ENCODE results near the gene MAG.

Gene MAG

DNA sequence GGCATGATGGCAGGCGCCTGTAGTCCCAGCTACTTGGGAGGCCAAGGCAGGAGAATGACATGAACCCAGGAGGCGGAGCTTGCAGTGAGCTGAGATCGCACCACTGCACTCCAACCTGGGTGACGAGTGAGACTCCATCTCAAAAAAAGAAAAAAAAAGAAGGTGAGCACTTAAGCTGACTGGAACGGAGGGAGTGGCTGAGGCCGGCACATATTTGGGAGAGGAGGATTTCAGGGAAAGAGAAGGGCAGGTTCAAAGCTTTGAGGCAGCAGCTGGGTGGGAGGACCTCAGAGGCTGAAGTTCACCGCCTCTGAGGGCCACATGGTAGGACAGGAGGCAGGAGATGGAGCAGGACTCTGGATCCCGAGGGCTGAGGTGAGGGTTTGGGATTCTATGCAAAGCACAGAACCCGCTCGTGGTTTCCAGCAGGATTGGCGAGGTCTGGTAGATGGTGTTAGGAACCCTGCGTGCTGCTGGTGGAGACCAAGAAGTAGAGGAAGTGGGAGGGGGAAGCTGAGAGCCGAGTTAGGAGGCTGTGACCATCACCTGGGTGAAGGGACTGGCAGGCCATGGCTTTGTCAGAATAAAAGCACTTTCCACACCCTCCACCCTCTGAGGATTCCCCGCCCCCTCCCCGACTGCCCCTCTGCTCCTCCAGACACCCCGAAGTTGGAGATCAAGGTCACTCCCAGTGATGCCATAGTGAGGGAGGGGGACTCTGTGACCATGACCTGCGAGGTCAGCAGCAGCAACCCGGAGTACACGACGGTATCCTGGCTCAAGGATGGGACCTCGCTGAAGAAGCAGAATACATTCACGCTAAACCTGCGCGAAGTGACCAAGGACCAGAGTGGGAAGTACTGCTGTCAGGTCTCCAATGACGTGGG lies 45.4 kb downstream of the MAG start:
- H3K36me3 ChIP-seq (ENCODE audit: control insufficient read depth, insufficient read depth, low read length), result no peaks in the 10 kb centered on the region
- no peaks in the 10 kb centered on the region for H3K9me3 ChIP-seq (ENCODE audit: control insufficient read depth, low read length)
- H3K9ac ChIP-seq (ENCODE audit: low read length), result no peak overlapping the region
- no peak overlapping the region for H3K4me3 ChIP-seq (ENCODE audit: low read length)
- H3K27me3 ChIP-seq (ENCODE audit: control insufficient read depth, insufficient read depth, low read length), result no peaks in the 10 kb centered on the region
- no peaks in the 10 kb centered on the region for H3K4me1 ChIP-seq (ENCODE audit: control insufficient read depth, insufficient read depth, low read length)

DNA sequence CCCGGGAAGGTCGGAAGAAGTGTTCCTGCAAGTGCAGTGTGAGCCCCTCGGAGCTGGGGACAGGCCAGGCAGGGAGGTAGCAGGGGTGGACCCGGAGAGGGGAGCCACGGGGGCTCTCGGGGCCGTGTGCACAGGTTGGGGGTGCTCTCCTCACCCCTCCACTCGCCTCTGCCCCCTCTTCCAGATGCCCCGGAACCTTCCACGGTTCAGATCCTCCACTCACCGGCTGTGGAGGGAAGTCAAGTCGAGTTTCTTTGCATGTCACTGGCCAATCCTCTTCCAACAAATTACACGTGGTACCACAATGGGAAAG lies 46.0 kb downstream of the MAG start:
- Histone ChIP-seq H3K27me3 (ENCODE audit: control insufficient read depth, insufficient read depth, low read length) (no peaks in the 10 kb centered on the region), H3K4me3 (ENCODE audit: low read length) (no peak overlapping the region), H3K9ac (ENCODE audit: low read length) (no peak overlapping the region), H3K9me3 (ENCODE audit: control insufficient read depth, low read length) (no peaks in the 10 kb centered on the region), H3K36me3 (ENCODE audit: control insufficient read depth, insufficient read depth, low read length) (no peaks in the 10 kb centered on the region), H3K4me1 (ENCODE audit: control insufficient read depth, insufficient read depth, low read length) (no peaks in the 10 kb centered on the region)

DNA sequence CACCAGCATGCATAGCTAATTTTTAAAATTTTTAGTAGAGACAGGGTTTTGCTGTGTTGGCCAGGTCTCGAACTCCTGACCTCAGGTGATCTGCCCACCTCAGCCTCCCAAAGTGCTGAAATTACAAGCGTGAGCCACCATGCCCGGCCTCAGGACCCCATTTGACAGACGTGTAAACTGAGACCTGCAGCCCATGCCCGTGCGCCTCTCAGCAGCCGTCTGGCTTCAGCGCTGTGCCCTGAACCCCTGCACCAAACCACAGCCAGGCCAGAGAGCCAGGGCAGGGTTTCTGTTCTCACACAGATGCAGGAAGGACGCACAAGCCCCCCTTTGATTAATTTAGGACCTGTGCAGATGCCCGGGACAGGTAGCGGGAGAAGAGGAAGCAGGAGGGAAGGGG lies 48.5 kb downstream of the MAG start:
- Histone ChIP-seq H3K36me3 (ENCODE audit: control insufficient read depth, insufficient read depth, low read length) (no peaks in the 10 kb centered on the region), H3K4me3 (ENCODE audit: low read length) (no peak overlapping the region)

DNA sequence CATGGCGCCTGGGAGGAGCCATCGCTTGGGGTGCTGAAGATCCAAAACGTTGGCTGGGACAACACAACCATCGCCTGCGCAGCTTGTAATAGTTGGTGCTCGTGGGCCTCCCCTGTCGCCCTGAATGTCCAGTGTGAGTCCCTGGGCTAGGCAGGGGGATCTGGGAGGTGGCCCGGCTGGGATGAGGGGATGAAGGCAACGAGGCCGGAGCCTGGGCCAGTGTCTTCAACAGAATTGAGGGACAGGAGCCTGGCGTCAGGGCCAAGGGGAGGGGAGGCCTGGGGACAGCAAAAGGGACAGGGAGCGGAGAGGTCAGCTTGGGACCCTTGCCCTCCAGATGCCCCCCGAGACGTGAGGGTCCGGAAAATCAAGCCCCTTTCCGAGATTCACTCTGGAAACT lies 49.0 kb downstream of the MAG start:
- H3K9me3 ChIP-seq (ENCODE audit: control insufficient read depth, low read length), result no peaks in the 10 kb centered on the region
- H3K36me3 ChIP-seq (ENCODE audit: control insufficient read depth, insufficient read depth, low read length), result no peaks in the 10 kb centered on the region
- peaks cover 9% of the 10 kb centered on the region for H3K27me3 ChIP-seq (ENCODE audit: control insufficient read depth, insufficient read depth, low read length)
- H3K9ac ChIP-seq (ENCODE audit: low read length), result no peak overlapping the region
- H3K4me3 ChIP-seq (ENCODE audit: low read length), result no peak overlapping the region
- no peaks in the 10 kb centered on the region for H3K4me1 ChIP-seq (ENCODE audit: control insufficient read depth, insufficient read depth, low read length)

More for the DNA sequence above, 48.5 kb downstream of the MAG start:
- Histone ChIP-seq H3K9ac (ENCODE audit: low read length) (no peak overlapping the region), H3K9me3 (ENCODE audit: control insufficient read depth, low read length) (no peaks in the 10 kb centered on the region), H3K27me3 (ENCODE audit: control insufficient read depth, insufficient read depth, low read length) (peaks cover 6% of the 10 kb centered on the region), H3K4me1 (ENCODE audit: control insufficient read depth, insufficient read depth, low read length) (no peaks in the 10 kb centered on the region)

DNA sequence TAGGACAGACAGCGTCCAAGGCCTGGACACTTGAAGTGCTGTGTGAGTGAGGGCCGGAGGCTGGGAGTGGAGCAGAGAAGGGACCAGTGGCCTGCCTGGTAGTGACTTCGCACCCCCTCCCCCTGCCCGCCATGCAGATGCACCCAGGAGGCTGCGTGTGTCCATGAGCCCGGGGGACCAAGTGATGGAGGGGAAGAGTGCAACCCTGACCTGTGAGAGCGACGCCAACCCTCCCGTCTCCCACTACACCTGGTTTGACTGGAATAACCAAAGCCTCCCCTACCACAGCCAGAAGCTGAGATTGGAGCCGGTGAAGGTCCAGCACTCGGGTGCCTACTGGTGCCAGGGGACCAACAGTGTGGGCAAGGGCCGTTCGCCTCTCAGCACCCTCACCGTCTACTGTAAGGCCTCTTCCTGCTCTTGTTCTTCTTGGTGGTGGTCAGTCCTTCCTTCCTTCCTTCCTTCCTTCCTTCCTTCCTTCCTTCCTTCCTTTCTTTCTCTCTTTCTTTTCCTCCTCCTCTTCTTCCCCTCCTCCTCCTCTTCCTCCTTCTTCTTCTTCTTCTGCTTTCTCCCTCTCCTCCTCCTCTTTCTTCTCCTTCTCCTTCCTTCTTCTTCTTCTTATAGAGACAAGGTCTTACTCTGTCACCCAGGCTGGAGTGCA lies 49.7 kb downstream of the MAG start:
- no peaks in the 10 kb centered on the region for H3K4me1 ChIP-seq (ENCODE audit: control insufficient read depth, insufficient read depth, low read length)
- H3K4me3 ChIP-seq (ENCODE audit: low read length), result no peak overlapping the region
- H3K27me3 ChIP-seq (ENCODE audit: control insufficient read depth, insufficient read depth, low read length), result peaks cover 10% of the 10 kb centered on the region
- no peaks in the 10 kb centered on the region for H3K9me3 ChIP-seq (ENCODE audit: control insufficient read depth, low read length)
- H3K9ac ChIP-seq (ENCODE audit: low read length), result no peak overlapping the region
- H3K36me3 ChIP-seq (ENCODE audit: control insufficient read depth, insufficient read depth, low read length), result no peaks in the 10 kb centered on the region

DNA sequence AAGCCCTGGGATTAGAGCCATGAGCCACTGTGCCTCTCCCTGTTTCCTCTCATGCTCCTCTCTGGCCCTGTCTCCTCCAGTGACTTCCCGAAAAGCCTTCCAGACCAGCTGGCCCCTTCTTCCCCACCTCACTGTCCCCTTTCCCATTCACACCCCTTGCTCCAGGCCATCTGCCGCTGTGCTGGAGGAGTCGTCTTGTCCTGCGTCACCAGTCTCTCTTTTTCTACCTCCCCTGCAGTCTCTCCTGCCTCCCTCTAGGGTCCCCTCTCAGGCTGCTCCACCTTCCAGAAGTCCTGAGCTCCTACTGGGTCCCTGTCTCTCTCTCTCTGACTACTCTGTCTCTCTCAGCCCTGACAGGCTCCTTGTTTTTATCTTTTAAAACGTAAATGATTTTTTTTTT lies 50.5 kb downstream of the MAG start:
- Histone ChIP-seq H3K4me3 (ENCODE audit: low read length) (no peak overlapping the region), H3K27me3 (ENCODE audit: control insufficient read depth, insufficient read depth, low read length) (peaks cover 10% of the 10 kb centered on the region), H3K9me3 (ENCODE audit: control insufficient read depth, low read length) (no peaks in the 10 kb centered on the region), H3K36me3 (ENCODE audit: control insufficient read depth, insufficient read depth, low read length) (no peaks in the 10 kb centered on the region), H3K4me1 (ENCODE audit: control insufficient read depth, insufficient read depth, low read length) (no peaks in the 10 kb centered on the region), H3K9ac (ENCODE audit: low read length) (no peak overlapping the region)

DNA sequence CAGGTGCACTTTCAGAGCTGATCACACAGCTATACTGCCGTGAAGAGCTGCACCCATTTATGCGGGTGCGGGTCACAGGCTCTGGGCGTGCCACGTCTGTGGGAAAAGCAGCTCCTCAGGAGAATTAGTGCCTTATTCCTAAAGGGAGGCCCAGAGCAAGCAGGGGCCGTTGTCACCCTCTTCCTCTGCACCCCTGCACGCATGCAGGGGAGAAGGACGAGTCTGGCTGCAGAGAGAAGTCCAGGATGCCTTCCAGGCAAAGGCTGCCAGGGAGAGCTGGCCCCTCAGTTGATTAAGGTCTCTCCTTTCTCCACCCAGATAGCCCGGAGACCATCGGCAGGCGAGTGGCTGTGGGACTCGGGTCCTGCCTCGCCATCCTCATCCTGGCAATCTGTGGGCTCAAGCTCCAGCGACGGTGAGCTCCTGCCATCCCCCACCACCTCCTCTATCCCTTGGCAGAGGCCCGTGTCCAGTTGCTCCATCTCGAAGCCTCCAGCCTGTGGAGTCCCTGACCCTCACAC lies 52.6 kb downstream of the MAG start:
- H3K4me3 ChIP-seq (ENCODE audit: low read length), result no peak overlapping the region
- no peaks in the 10 kb centered on the region for H3K36me3 ChIP-seq (ENCODE audit: control insufficient read depth, insufficient read depth, low read length)
- H3K4me1 ChIP-seq (ENCODE audit: control insufficient read depth, insufficient read depth, low read length), result no peaks in the 10 kb centered on the region
- H3K9me3 ChIP-seq (ENCODE audit: control insufficient read depth, low read length), result no peaks in the 10 kb centered on the region
- H3K27me3 ChIP-seq (ENCODE audit: control insufficient read depth, insufficient read depth, low read length), result peaks cover 10% of the 10 kb centered on the region
- no peak overlapping the region for H3K9ac ChIP-seq (ENCODE audit: low read length)

DNA sequence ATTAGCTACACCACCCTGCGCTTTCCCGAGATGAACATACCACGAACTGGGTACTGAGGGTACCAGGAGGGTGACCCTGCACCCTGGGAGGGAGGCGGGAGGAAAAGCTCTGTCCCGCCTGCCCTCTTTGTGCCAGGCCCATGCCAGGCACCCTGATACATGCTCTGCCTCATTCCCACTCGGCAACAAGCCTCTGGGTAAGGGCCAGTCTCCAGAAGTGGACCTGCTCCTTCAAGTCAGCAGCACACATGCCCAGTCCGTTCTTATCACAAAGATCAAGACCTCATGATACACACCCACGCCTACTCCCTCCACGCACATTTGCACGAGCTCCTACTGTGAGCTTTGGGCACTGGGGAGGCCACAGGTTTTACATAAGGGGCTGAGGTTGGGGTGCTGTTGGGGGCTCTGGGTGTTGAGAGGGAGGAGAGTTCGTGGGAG lies 53.7 kb downstream of the MAG start:
- Histone ChIP-seq H3K9me3 (ENCODE audit: control insufficient read depth, low read length) (no peaks in the 10 kb centered on the region), H3K9ac (ENCODE audit: low read length) (no peak overlapping the region), H3K4me1 (ENCODE audit: control insufficient read depth, insufficient read depth, low read length) (no peaks in the 10 kb centered on the region), H3K36me3 (ENCODE audit: control insufficient read depth, insufficient read depth, low read length) (no peaks in the 10 kb centered on the region), H3K4me3 (ENCODE audit: low read length) (no peak overlapping the region), H3K27me3 (ENCODE audit: control insufficient read depth, insufficient read depth, low read length) (peaks cover 10% of the 10 kb centered on the region)

DNA sequence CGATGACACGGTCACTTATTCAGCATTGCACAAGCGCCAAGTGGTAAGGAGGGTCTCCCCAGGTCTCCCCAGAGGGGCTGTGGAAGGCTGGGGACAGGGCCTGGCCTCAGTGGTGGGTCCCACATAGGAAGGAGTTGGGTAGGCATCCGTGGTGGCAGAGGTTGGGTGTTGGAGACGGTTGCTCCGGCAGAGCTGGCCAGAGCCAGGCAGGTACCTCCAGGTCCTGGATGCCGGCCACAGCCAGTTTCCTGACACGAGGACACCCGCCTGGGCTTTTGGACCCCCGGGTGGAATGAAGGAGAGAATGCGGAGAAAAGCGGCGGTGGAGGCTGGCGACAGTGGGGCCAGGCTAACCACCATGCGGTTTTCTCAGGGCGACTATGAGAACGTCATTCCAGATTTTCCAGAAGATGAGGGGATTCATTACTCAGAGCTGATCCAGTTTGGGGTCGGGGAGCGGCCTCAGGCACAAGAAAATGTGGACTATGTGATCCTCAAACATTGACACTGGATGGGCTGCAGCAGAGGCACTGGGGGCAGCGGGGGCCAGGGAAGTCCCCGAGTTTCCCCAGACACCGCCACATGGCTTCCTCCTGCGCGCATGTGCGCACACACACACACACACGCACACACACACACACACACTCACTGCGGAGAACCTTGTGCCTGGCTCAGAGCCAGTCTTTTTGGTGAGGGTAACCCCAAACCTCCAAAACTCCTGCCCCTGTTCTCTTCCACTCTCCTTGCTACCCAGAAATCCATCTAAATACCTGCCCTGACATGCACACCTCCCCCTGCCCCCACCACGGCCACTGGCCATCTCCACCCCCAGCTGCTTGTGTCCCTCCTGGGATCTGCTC lies 54.5 kb downstream of the MAG start:
- peaks cover 10% of the 10 kb centered on the region for H3K27me3 ChIP-seq (ENCODE audit: control insufficient read depth, insufficient read depth, low read length)
- H3K36me3 ChIP-seq (ENCODE audit: control insufficient read depth, insufficient read depth, low read length), result no peaks in the 10 kb centered on the region
- no peaks in the 10 kb centered on the region for H3K9me3 ChIP-seq (ENCODE audit: control insufficient read depth, low read length)
- no peaks in the 10 kb centered on the region for H3K4me1 ChIP-seq (ENCODE audit: control insufficient read depth, insufficient read depth, low read length)
- H3K4me3 ChIP-seq (ENCODE audit: low read length), result no peak overlapping the region
- H3K9ac ChIP-seq (ENCODE audit: low read length), result no peak overlapping the region

DNA sequence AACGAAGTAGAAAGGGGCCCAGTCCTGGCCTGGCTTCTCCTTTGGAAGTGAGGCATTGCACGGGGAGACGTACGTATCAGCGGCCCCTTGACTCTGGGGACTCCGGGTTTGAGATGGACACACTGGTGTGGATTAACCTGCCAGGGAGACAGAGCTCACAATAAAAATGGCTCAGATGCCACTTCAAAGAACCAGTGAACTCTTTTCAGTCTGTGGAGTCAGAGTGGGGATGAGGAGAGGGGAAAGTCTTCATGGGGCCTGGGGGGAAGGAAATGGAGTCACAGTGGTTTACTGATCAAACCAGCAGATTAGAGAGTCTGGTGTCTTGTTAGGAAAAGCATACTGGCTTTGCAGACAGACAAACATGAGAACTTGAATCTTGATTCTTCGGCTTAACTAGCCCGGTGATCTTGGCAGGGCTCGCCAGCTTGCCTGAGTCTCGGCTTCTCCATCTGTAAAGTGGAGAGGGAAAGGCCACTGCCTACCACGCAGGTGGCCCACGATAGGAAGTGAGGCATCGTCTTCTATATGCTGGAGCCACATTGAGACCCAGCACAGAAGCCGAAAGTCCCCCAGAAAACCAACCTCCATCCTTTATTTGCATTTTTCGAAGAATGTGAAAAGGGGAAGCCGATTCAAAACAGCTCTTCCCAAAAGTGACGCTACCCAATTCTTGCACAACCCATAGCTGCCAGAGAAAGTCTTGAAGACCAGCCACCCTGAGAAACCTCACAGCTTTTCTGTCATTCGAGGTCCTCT lies 55.4 kb downstream of the MAG start, which contains the start of gene FFAR1:
Gene FFAR1 (plus strand): TSS at position 732 of the 759 bp plus-strand sequence. CDS start 3,650 bp downstream, outside the sequence.
- Histone ChIP-seq H3K4me1 (ENCODE audit: control insufficient read depth, insufficient read depth, low read length) (no peaks in the 10 kb centered on the region), H3K36me3 (ENCODE audit: control insufficient read depth, insufficient read depth, low read length) (no peaks in the 10 kb centered on the region), H3K9me3 (ENCODE audit: control insufficient read depth, low read length) (no peaks in the 10 kb centered on the region), H3K4me3 (ENCODE audit: low read length) (no peak within 1 kb of the TSS), H3K27me3 (ENCODE audit: control insufficient read depth, insufficient read depth, low read length) (peaks cover 10% of the 10 kb centered on the region), H3K9ac (ENCODE audit: low read length) (no peak within 1 kb of the TSS)

DNA sequence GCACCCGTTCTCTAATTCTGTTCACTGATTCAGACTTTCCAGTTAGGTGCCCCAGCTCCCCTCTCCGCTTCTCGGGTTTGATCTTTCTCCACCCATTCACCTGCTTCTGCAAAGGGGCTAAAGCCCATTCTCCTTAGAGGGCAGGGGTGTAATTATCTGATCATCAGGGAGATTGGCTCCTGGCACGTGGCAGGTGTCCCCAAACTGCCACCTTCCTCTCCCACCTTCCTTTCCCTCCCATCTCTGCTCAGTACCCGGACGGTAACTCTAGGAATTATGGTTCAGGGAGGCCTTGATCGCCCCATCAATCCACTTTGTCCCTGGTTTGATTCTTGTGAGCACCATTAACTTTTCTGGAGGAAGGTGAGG lies 56.0 kb downstream of the MAG start:
- peaks cover 10% of the 10 kb centered on the region for H3K27me3 ChIP-seq (ENCODE audit: control insufficient read depth, insufficient read depth, low read length)

More for the DNA sequence above, 56.0 kb downstream of the MAG start:
- H3K9ac ChIP-seq (ENCODE audit: low read length), result no peak overlapping the region
- H3K36me3 ChIP-seq (ENCODE audit: control insufficient read depth, insufficient read depth, low read length), result no peaks in the 10 kb centered on the region
- no peaks in the 10 kb centered on the region for H3K9me3 ChIP-seq (ENCODE audit: control insufficient read depth, low read length)
- no peak overlapping the region for H3K4me3 ChIP-seq (ENCODE audit: low read length)
- no peaks in the 10 kb centered on the region for H3K4me1 ChIP-seq (ENCODE audit: control insufficient read depth, insufficient read depth, low read length)

Measured in mucosa of stomach (tissue), 1 donor.